ENCODE measurements around the gene RIMKLB.

- no peak for TF ChIP-seq EZH2 (IDR thresholded peaks at IDR 0.05; ENCODE audit: borderline replicate concordance, control insufficient read depth, low read depth, low read length)
- TF ChIP-seq SUPT20H (IDR thresholded peaks at IDR 0.05; ENCODE audit: borderline replicate concordance, control insufficient read depth, low read depth, low read length): no peak
- TF ChIP-seq CTCF (IDR thresholded peaks at IDR 0.05 in 2 of 3, conservative IDR thresholded peaks at IDR 0.05 in 1 of 3; ENCODE audit: control insufficient read depth in 2 of 3, extremely low read depth in 1 of 3, insufficient read depth in 1 of 3, low read depth in 3 of 3, low read length in 3 of 3): no peak
- TF ChIP-seq FOS (IDR thresholded peaks at IDR 0.05; ENCODE audit: borderline replicate concordance, extremely low read depth, insufficient read length): no peak
- no peak for TF ChIP-seq SIN3A (IDR thresholded peaks at IDR 0.05; ENCODE audit: low read depth, low read length)
- no peak for TF ChIP-seq MYC (IDR thresholded peaks at IDR 0.05; ENCODE audit: insufficient read depth, insufficient read length, insufficient replicate concordance, low read length, severe bottlenecking)
Measured at GRCh38 chr12:8819666-8819980, 121.8 kb downstream of the RIMKLB start.
